Muscle of back (tissue), 11 donors: Measurements from ENCODE around the gene TTC19. TPM values are rescaled to one million over a fixed set of nuclear protein-coding genes. Genes with fewer than 3 reads are reported as not detected.
"Not testable (repeated sequence)": the region's sequence is repeated elsewhere in the genome, so short reads cannot be mapped to it uniquely, and the experiment has no call there.

Experiments
- DNase-seq, 3 donors: peaks; one replicate each; pipeline versions ENCODE4 v3.0.0 to v3.0.0-alpha.2; 2013
- polyA plus RNA-seq, 10 donors: library from polyadenylated mRNA; unstranded; fragments of 120-200 nt; gene quantifications; one replicate each; pipeline ENCODE4 v1.2.1, GENCODE V29; 2013; ENCODE audit not compliant: insufficient read length in 10 of 10

The TTC19 gene
- polyA plus RNA-seq, 10 donors = 17.4 to 30.7 (median 25.5) TPM

DNA sequence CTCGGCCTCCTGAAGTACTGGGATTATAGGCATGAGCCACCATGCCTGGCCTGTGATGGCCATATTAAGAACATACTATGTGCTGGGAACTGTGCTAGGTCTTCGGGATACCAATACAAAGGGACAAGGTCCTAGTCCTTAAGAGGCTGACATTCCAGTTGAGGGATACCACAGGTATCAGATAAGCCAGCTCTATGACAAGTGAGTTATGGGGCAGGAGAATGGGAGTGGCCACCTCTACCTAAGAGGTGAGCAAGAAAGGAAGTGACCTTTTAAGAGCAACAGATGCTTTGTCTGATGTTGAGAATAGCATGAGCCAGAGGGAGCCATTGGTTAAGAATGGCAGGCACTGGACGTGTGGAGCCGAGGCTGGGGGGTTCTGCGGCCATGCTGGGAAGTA is 27.7 kb upstream of the TTC19 start:
- no peak for DNase-seq

DNA sequence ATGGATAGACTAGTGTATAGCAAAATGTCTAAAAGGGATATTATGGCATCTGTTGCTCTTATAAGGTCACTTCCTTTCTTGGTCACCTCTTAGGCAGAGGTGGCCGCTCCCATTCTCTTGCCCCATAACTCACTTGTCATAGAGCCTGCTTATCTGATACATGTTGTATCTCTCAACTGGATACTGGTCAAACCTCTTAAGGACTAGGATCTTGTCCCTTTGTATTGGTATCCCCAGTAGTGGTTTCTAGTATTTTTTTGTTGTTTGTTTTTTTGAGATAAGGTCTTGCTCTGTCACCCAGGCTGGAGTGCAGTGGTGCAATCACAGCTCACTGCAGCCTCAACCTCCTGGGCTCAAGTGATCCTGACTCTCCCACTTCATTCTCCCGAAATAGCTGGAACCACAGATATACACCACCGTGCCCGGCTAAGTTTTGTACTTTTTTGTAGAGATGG is 27.1 kb upstream of the TTC19 start:
- no peak for DNase-seq

DNA sequence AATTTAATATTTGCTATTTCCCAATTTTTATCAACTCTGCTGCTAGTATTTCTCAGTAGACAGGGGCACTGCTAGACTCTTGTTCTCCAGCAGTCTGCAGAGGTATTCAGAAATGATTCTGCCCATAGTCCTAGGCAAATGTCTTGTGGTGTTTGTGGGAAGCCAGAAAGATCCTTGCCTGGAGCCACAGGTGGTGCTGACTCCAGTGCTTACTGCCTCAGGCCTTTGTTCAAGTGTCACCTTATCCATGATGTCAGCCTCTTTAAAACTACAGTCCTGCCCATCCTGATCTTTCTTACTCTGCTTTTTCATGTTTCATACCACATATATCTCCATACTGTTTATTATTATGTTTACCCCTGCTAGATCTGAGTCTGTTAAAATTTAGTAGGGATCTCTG is 26.6 kb upstream of the TTC19 start:
- DNase-seq = no peak

DNA sequence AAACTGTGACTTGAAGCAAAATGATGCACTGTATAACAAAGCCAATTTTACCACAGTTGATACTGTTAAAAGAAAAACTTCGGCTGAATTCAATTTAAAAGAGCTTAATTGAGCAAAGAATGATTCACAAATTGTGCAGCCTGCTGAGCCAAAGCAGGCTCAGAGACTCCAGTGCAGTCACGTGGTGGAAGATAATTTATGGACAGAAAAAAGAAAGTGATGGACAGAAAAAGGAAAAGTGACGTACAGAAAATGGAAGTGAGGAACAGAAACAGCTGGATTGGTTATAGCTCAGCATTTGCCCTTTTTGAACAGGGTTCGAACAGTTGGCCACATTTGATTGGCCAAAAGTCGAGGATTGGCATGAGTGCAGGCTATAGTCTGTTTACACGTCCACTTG is 25.8 kb upstream of the TTC19 start:
- no peak for DNase-seq

DNA sequence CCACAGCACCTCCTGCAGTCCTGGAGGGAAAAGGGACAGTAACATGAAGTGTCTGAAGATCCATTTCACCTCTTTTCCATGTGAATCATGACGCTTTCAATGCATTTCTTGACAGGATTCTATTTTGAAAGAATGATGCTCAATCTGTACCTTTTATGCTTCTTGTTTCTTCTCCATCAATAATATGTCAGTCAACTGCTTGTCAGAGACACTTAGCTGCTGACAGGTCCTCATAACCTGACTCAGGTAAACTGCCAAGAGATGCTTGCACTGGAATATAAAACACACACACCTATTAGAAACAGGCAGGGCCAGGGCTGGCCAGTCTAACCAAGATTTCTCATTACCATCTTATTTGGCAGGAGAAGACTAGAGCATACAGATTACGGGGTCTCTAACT is 21.7 kb upstream of the TTC19 start:
- no peak for DNase-seq

DNA sequence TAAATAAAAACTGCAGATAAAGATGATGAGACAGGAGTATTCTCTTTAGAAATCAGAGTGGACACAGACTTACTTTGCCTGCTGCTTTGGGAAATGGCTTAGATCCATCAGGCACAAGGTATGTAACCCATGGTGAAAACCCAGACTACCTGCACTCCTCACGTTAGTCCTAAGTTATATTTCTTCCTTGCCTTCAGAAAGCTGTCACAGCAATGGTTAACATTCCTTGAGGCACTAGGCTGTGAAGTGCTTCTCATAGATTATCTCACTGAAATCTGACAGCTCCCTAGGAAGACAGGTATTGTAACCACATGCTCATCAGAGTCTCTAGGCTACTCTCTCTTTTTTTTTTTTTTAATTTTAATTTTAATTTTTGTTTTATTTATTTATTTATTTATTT is 21.0 kb upstream of the TTC19 start:
- DNase-seq = no peak

DNA sequence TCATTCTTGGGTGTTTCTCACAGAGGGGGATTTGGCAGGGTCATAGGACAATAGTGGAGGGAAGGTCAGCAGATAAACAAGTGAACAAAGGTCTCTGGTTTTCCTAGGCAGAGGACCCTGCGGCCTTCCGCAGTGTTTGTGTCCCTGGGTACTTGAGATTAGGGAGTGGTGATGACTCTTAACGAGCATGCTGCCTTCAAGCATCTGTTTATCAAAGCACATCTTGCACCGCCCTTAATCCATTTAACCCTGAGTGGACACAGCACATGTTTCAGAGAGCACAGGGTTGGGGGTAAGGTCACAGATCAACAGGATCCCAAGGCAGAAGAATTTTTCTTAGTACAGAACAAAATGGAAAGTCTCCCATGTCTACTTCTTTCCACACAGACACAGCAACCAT is 20.6 kb upstream of the TTC19 start:
- DNase-seq = not testable (repeated sequence)

DNA sequence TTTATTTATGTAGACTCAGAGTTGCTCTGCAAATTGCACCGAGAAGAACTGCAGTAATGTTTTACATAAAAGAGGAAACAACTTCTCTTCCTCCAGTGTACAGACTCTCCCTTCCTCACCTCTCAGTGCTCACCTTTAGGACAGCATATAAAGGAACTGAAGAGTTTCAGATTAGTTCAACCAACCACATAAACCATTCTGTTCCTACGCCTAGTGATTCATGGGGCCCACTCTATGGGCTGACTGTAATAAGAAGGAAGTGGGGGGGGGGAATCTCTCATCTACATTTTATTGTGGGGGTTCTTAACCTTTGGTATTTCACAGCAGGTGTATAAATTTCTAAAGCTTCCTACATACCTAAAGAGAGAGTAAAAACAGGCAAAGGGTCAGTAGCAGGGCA is 18.4 kb upstream of the TTC19 start:
- DNase-seq = no peak

DNA sequence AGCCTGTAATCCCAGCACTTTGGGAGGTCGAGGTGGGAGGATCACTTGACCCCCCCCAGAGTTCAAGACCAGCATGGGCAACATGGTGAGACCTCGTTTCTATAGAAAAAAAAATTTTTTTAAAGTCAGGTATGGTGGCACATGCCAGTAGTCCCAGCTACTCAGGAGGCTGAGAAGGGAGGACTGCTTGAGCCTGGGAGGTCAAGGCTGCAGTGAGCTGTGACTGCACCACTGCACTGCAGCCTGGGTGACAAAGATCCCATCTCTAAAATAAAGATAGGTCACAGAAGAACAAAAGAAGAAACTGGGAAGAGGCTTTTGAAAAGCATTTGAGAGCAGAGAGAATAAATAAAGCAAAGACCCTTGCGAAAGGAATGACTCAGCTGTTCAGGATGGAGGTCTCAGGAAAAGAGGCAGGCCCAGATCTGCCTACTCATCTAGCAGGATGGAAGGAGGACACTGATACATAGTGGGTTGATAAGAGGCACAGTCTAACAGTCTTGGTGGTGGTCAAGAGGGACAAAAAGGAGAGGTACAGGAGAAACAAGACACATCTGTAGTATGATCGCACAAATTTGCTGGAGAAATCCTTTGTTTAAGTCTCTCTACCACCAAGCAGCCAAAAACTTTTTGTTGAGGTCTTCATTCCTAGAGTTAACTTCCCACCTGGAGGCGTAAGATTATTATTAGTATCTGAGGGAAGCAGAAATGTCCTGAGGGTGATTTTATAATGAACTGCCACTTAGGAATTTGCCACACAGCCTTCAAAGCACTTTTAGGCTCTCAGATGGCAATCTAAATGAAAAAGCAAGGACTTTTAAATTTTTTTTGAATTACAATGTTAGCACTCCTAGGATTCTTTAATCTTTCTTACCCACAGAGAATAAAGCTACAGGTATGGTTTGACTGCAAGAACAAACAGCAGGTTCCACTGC is 17.7 kb upstream of the TTC19 start:
- peak in 1 of 3 donors; percentile 12 for DNase-seq

DNA sequence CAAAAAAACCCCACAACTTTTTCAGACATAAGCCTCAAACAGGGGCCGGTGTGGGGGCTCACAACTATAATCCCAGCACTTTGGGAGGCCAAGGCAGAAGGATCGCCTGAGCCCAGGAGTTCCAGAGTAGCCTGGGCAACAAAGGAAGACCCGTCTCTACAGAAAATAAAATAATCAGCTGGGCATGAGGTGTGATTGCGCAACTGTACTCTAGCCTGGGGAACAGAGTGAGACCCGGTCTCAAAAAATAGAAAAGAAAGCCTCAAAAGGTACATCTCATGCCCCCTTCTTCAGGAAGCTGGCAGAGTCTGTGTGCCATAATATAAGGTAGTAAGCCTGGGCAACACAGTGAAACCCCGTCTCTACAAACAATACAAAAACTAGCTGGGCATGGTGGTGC is 3.3 kb upstream of the TTC19 start:
- no peak for DNase-seq

DNA sequence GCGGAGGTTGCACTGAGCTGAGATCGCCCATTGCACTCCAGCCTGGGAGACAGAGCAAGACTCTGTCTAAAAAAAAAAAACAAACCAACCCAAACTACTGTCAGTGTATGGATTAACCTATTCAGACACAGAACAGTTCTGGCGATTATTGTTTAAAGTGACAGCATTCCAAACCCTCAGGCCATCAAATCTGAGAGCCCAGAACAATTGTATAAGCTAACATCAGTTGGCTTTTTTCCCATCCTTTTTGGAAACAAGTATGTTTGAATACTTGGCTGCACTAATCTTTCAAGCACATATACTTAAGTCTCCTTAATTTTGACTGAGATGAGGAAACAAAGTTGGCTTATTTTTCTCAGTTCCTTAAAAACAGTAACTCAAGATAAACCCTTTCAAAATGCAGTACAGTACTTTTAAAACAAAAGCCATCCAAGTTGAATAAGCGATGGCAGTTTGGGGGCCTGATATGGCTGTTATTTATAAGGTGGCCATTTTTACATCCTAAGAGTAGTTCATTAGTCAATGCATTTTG is 1.5 kb upstream of the TTC19 start:
- DNase-seq = no peak

DNA sequence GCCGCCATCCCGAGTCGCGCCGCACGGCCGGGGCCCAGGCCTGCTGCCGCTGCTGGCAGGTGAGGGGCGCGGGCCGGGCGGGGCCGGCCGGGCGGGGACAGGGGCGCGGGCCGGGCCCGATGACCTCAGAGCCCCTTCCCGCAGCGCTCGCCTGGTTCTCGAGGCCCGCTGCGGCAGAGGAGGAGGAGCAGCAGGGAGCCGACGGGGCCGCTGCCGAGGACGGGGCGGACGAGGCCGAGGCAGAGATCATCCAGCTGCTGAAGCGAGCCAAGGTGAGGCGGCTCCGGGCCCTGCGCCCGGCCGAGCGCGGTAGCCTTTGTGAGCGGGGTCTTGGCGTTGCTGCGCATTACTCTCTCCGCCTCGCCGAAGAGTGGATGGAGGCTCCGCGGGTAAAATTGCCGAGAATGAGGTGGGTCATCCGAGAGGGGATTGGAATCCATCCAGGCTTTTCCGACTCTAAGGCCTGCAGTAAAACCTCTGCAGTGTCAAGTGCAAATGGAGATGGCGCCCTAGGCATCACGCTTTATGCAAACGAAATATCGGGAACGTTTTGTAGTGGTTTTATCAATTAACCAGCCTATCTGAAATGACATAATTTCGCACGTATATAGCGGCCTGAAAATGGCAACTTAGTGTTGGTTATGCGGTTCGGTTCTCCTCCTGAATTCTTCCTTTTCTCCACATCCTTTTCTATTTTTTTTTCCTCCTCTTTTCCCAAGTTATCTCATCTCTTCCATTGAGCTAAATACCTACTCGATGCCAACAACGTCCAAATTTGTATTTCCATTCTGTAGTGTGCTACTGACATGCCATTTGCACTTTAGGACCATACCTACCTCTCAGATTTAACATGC is 577 bp downstream of the TTC19 start:
- peak; percentile 11 to 82 (median 66) for DNase-seq

DNA sequence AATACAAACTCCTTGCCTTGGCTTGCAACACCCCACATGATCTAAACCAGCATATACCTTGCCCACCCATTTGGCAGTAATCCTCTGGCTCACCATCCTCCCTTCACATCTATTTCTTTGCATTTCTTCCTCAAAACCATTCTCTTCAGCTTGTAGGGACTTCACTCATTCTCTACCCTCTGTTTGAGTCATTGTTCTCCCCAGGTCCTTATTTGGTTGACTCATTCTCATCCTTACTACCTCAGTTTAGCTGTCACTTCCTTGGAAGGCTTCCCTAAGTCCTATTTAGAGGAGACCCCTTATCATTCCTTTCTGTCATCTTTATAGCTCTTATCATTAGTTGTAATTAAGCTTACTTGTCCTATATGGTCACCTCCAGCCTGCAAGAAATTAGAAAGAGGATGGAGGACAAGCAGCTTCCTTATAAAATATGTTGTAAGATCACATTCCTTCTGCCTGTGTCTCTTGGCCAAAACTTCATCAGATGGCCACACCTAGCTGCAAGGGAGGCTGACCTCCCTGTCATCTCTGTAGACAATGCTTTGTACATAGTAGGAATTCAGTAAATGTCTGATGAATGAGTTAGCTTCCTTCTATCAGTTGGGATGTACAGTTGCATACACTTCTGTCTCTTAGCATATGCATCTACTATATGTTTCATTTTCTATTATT is 1.7 kb downstream of the TTC19 start:
- no peak for DNase-seq

DNA sequence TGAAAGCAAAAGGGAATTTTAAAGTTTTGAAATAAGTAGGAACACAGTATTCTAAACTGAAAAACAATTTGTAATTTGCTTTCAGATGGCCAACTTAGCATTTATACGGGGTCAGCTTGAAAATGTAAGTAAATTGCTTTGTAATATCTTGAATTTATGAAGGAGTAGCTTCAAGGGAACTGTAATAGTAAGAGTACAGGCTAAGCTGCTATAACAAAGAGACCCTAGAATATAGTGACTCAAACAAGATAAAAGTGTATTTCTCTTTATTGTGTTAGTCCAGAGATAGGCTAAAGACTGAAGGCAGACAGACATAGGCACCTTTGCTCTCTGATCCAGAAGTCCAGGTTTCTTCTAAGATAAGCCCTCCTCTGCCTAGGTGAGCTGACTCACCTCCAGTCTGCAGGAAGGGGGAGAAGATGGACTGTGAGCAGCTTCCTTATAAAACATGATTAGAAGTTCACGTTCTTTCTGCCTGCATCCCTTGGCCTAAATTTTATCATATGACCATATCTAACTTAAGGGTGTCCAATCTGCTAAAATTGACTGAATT is 3.2 kb downstream of the TTC19 start:
- no peak for DNase-seq

DNA sequence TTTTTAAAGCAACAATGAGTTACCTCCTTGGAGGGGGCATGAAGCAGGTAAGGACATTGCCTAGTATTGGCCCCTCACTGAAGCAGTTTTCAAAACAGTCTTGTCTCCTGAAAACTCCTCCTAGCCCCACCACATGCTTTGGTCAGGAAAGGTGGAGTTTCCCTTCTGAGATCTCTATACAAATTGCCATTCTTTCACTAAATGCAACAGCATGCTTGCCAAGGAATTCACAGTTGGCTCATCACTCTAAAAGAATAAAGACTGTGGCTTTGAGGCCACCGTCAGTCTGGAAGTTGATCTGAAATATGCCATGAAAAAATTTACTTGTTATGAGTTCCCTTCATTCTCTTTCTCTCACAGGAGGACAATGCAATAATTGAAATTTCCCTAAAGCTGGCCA is 4.2 kb downstream of the TTC19 start:
- DNase-seq = no peak

DNA sequence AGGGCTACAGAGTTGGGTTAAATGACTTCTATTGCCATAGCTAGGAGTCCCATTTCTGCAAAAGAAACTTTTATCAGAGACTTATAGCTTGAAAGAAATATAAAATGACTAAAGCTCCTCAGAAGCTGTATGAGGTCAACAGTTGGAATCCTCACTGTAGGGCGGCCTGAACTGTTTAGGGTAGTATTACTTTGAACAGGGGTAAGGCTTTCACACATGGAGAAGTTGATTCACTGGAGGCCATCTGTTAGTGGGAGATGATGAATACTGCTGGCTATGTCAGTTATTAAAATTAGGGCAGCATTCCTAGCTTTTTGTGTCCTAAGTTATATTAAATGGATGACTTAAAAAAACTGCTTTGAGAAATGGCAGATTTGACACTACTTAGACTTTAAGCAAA is 6.0 kb downstream of the TTC19 start:
- no peak for DNase-seq

DNA sequence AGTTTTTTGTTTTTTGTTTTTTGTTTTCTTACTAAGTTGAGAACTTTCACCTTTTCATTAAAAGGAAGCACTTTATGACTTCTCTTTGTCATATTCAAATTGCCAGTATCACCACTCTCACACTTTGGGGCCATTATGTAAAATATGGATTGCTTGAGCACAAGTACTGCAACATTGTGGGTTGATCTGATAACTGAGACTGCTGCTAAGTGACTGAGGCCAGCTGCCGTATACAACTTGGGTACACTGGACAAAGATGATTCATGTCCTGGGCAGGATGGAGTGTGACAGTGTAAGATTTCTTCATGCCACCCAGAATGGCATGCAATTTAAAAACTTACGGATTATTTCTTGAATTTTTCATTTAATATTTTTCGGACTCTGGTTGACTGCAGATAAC is 7.8 kb downstream of the TTC19 start:
- no peak for DNase-seq

DNA sequence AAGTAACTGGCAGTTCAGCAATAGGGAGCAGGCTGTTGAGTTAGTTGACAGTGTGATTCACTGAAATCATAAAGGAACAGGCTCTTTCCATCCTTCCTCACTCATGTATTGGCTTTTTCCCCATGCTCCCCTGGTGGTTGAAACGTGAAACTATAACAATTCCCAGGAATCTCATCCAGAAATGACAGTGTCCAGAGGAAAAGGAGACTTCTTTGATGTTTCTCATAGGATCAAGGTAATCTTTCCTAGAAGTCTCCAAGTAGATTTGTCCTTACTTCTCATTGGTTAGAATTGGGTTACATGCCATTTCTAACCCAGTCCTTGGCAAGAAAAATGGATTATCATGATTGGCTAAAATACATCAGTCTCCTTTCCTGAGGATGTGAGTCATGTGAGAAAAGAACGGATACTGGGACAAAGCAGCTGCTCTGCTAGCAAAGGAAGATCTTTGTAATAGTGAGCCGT is 14.4 kb downstream of the TTC19 start:
- peak in 2 of 3 donors; percentile 13 to 38 for DNase-seq

DNA sequence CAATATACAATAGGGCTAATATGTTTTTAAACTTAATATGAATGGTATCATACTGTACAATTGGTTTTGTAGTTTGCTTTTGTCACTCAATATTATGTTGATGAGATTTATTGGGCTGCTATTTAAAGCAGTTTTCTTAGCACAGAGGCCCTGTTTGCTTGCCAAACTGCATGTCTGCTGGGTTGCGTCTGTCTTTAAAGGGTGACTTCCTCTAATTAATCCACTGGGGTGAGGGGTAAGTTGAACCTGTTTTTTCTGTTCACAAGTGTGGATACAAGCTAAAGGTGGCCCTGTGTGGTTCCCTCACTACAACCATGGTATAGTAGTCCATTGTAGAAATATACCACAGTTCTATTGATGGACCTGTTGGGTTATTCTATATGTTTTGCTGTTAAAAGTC is 19.7 kb downstream of the TTC19 start:
- no peak for DNase-seq

DNA sequence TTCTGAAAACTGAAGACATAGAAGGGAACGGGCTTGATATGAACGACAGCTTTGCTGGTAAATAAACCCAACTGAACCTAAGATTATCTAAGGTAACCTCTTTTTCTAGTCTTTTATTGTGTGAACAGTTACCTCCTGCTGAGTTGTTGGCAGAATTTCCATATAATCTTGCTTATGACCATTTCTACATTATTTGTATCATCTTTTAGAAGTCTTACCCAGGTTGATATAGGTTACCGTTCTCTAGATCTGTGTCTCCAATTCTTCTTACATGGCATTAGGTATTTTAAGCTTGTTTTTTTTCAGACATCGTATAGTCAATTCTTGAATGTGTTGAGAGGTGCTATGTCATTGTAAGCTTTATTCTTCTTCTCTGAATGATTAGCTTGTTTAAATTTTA is 24.3 kb downstream of the TTC19 start:
- DNase-seq = no peak

DNA sequence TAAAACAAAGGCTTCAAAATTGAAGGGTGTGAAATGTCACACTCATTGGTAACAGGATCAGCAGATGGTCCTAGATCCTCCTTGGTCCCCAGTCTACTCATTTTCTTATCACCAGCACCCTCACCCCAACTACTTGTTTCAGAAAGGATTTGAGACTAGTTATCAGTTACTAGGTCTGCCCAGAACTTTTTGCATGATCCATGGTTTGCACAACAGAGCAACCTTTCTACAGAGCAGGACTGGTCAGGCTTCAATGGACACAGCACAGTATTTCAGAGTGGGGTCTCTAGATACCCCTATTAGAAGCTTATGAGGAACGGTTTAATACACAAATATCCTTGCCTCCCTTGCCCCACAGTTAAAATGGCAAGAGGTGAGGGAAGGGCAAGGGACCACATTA is 25.6 kb downstream of the TTC19 start:
- no peak for DNase-seq

DNA sequence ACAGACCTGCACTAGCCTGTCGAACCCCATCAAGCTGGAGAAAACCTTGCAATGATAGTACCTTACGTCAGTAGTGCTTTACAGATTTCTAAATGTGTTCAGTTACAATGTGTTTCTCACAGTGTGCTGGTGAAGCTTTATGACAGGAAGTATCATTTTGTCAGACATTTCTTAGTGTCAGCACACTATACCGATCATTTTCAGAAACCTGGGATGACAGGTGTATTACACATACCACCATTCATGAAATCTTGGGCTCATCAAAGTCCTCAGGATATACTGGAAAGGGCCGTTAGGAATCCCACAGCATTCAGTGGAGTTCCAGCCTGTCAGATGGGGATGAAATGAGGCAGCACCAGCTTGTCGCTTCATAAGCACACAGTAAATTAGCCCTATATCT is 27.3 kb downstream of the TTC19 start:
- no peak for DNase-seq
